CD4-positive, alpha-beta T cell (primary cell): ENCODE data around the gene RASSF8. TPM values are rescaled to one million over a fixed set of nuclear protein-coding genes. Genes with fewer than 3 reads are reported as not detected.
A peak's percentile ranks its signal among the peaks of the same experiment; 100 is the strongest.

Experiments used
- ATAC-seq: fragments of 200-7000 bp; cut with Tn5 transposase; one replicate; pipeline ENCODE4 v1.10.0; 2022; ENCODE audit warnings: mild to moderate bottlenecking; ENCODE audit not compliant: poor library complexity
- CTCF ChIA-PET: fragments of 350-600 bp; sonication (Branson Sonifier 250); formaldehyde crosslinking; loops from one replicate; lab custom pipeline; 2021; ENCODE audit warnings: antibody characterized with exemption, inconsistent platforms; lab: Charles Lee
- POLR2A ChIA-PET: fragments of 350-600 bp; sonication (Branson Sonifier 250); formaldehyde crosslinking; loops from one replicate; lab custom pipeline; 2021; ENCODE audit warnings: antibody characterized with exemption, inconsistent platforms; lab: Charles Lee
- DNase-seq, 14 experiments: peaks; one replicate each; pipeline ENCODE4 v3.0.0-alpha.2; 2013 to 2020; ENCODE audit warnings: mixed read lengths in 2 of 14
- H3K27ac ChIP-seq, 2 donors: one replicate each; pipeline versions ENCODE4 v1.5.1 to v1.7.0; 2013; ENCODE audit warnings: low read length in 2 of 2, low read depth in 1 of 2, mild to moderate bottlenecking in 1 of 2
- H3K27me3 ChIP-seq, 2 experiments: 1 replicate in 1 of 2; 2 replicates in 1 of 2; pipeline versions ENCODE4 v1.6.1 to v1.7.0; 2013; ENCODE audit warnings: low read length in 2 of 2, control low read depth in 1 of 2, mild to moderate bottlenecking in 1 of 2, moderate library complexity in 1 of 2; ENCODE audit not compliant: insufficient read depth in 2 of 2, control insufficient read depth in 1 of 2
- H3K36me3 ChIP-seq: one replicate; pipeline ENCODE4 v1.6.1; 2013; ENCODE audit warnings: low read length, control low read depth; ENCODE audit not compliant: insufficient read depth
- H3K4me1 ChIP-seq: one replicate; pipeline ENCODE4 v1.6.1; 2013; ENCODE audit warnings: low read length, control low read depth; ENCODE audit not compliant: insufficient read depth
- H3K4me3 ChIP-seq: one replicate; pipeline ENCODE4 v1.5.1; 2013; ENCODE audit warnings: mild to moderate bottlenecking, low read length, moderate library complexity
- H3K9me3 ChIP-seq, 2 experiments: 1 replicate in 1 of 2; 2 replicates in 1 of 2; pipeline versions ENCODE4 v1.6.1 to v1.7.0; 2013; ENCODE audit warnings: low read length in 2 of 2, mild to moderate bottlenecking in 2 of 2, control low read depth in 1 of 2, moderate library complexity in 1 of 2; ENCODE audit not compliant: control insufficient read depth in 1 of 2, insufficient read depth in 1 of 2
- H3K27ac Mint-ChIP-seq: one replicate; pipeline ENCODE4 v1.8.0; 2020; ENCODE audit warnings: mixed read lengths
- H3K27me3 Mint-ChIP-seq: one replicate; pipeline ENCODE4 v1.8.0; 2021; ENCODE audit warnings: mixed read lengths
- H3K36me3 Mint-ChIP-seq: one replicate; pipeline ENCODE4 v1.8.0; 2021; ENCODE audit warnings: low read depth, mixed read lengths
- H3K4me1 Mint-ChIP-seq: one replicate; pipeline ENCODE4 v1.8.0; 2021; ENCODE audit warnings: low read depth, mixed read lengths
- H3K4me3 Mint-ChIP-seq: one replicate; pipeline ENCODE4 v1.8.0; 2020; ENCODE audit warnings: mild to moderate bottlenecking, mixed read lengths
- H3K9me3 Mint-ChIP-seq: one replicate; pipeline ENCODE4 v1.8.0; 2020; ENCODE audit warnings: mixed read lengths
- intact Hi-C, 2 experiments: fragments of 100-400 bp; cut with DNase I in 1 of 2; cut with micrococcal nuclease in 1 of 2; formaldehyde crosslinking; loops; one replicate each; pipeline versions ENCODE4 v1.15.1 to v1.9.0; 2023 to 2025; cut with DNase I, micrococcal nuclease
- total RNA-seq, 174 experiments: library from RNA in 2 of 174; stranded (reverse) in 2 of 174; gene quantifications; one replicate each; pipeline ENCODE4 v1.2.3 and lab custom pipeline; 2021 to 2026
- TF ChIP-seq, protein P1 (sequence below): fragments of 200-600 bp; IDR thresholded peaks from one replicate; pipeline ENCODE4 v1.8.0; 2022; ENCODE audit warnings: antibody characterized with exemption, mild to moderate bottlenecking

Gene RASSF8
- total RNA-seq, 2 experiments from 2014 or later, result 0.71 to 1.4 TPM

DNA sequence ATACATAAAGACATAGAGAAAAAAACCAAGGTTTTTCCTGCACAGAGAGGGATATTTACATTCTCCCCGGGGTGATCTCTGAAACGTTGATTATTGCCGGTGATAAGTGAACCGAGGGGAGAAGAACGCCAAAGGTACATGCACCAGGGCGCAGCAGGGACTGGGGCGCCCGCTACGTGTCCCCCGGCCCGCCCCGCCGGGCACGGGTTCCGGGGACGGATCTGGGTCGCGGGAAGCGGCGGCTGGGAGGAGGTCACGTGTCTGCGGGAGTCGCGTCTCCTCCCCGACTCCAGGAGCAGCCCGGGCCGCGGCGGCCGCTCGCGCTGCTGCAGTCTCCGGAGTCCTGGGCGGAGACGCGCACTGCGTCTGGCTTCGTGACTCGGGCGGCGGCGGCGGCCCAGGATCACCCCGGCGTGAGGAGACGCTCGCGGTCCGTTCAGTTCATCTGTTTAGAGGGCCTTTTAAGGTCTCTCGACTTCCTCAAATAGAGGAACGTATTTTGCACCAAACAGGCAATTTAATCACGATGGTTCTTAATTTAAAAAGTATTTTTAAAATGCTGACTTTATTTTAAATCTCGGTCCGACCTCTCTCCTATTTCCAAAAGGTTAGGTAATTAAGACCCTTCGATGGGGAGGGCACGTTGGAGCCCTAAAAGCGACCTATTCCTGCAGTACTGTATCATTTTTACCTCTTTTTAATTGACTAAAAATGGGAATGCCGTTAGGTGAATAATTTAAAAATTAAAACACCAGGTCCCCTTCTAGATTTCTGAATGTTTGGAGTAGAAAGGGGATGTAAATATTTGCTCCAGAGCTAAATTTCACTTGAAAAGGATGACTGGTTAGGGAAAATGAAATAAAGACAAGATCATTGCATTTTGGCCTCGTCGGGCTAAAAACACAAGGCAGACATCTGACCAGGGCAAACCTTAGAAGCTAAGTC, 168.1 kb downstream of the RASSF8 start:
- Mint-ChIP-seq H3K36me3 (no peaks in the 10 kb centered on the region), H3K4me1 (peaks cover 34% of the 10 kb centered on the region), H3K9me3 (no peaks in the 10 kb centered on the region), H3K27me3 (peaks cover 86% of the 10 kb centered on the region), H3K27ac (no peak overlapping the region), H3K4me3 (peak overlapping the region; percentile 79)
- Histone ChIP-seq H3K27ac (no peak overlapping the region), H3K9me3 (peaks cover 0 to 8% of the 10 kb centered on the region in 2 experiments), H3K4me3 (peak overlapping the region; percentile 38), H3K4me1 (peaks cover 44% of the 10 kb centered on the region), H3K27me3 (peaks cover 67 to 81% of the 10 kb centered on the region in 2 experiments), H3K36me3 (no peaks in the 10 kb centered on the region)
- TF ChIP-seq, protein P1, sequence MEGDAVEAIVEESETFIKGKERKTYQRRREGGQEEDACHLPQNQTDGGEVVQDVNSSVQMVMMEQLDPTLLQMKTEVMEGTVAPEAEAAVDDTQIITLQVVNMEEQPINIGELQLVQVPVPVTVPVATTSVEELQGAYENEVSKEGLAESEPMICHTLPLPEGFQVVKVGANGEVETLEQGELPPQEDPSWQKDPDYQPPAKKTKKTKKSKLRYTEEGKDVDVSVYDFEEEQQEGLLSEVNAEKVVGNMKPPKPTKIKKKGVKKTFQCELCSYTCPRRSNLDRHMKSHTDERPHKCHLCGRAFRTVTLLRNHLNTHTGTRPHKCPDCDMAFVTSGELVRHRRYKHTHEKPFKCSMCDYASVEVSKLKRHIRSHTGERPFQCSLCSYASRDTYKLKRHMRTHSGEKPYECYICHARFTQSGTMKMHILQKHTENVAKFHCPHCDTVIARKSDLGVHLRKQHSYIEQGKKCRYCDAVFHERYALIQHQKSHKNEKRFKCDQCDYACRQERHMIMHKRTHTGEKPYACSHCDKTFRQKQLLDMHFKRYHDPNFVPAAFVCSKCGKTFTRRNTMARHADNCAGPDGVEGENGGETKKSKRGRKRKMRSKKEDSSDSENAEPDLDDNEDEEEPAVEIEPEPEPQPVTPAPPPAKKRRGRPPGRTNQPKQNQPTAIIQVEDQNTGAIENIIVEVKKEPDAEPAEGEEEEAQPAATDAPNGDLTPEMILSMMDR, result no peak
- DNase-seq, result peak in 4 of 14 experiments; percentile 4 to 52 (median 32)
- ATAC-seq, result no peak
- intact Hi-C loops, result loop anchor here in 1 of 2 experiments (10.0 kb wide), 1 partner anchor 1178 kb away; no protein-coding TSS in a partner anchor
- ChIA-PET CTCF (no interaction called here), POLR2A (no interaction called here)

DNA sequence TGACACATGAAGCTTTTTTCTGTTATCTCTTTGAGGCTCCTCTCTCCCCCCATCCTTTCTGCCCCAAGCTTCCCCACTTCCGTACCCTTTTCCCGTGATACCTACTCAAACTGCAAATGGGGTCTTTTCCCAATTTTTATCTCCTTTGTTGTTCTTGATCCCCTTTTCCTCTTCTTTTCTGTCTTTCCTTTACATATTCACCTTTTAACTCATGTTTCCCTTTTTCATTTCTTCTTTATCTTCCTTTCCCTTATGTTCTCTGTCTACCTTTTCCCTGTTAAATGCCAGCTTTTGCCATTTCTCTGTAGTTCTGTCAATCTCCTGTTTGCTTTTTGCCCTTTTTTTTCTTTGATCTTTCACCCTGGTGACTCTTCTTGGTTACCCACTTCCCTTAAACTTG, 168.9 kb downstream of the RASSF8 start:
- Mint-ChIP-seq H3K4me3 (peak overlapping the region; percentile 21), H3K27ac (no peak overlapping the region), H3K4me1 (peaks cover 31% of the 10 kb centered on the region), H3K9me3 (no peaks in the 10 kb centered on the region), H3K36me3 (no peaks in the 10 kb centered on the region), H3K27me3 (peaks cover 85% of the 10 kb centered on the region)
- H3K27me3 ChIP-seq, result peaks cover 68 to 76% of the 10 kb centered on the region in 2 experiments
- DNase-seq (no peak), ATAC-seq (no peak)
- POLR2A ChIA-PET, result no interaction called here
- no peaks in the 10 kb centered on the region for H3K36me3 ChIP-seq
- CTCF ChIA-PET, result no interaction called here
- peaks cover 0 to 8% of the 10 kb centered on the region in 2 experiments for H3K9me3 ChIP-seq
- no peak overlapping the region for H3K4me3 ChIP-seq
- peaks cover 40% of the 10 kb centered on the region for H3K4me1 ChIP-seq
- intact Hi-C loops, result loop anchor here in 1 of 2 experiments (10.0 kb wide), 1 partner anchor 1177 kb away; no protein-coding TSS in a partner anchor
- TF ChIP-seq, protein P1, result no peak
- H3K27ac ChIP-seq, result no peak overlapping the region

DNA sequence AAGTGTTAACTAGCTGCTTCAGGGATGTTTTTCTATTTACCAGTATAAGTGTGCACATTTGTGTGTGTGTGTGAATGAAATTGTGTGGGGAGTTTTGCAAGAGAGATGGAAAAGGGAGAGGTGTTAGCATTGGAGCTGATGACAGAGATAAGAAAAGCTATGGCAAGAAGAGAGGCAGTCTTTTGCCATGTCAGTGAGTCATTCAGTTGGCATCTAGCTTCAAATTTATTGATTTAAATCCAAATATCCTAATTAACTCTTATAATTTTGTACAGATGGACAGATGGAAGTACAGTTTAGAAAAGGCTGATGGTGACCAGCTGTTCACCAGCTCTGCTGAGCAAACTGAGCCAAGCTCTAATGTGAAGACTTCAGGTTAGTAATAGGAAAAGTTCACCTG, 169.7 kb downstream of the RASSF8 start:
- no peak overlapping the region for H3K27ac Mint-ChIP-seq
- peaks cover 0 to 4% of the 10 kb centered on the region in 2 experiments for H3K9me3 ChIP-seq
- no peak overlapping the region for H3K27ac ChIP-seq
- H3K27me3 Mint-ChIP-seq, result peaks cover 88% of the 10 kb centered on the region
- intact Hi-C loops, result loop anchor here in 1 of 2 experiments (10.0 kb wide), 1 partner anchor 1177 kb away; no protein-coding TSS in a partner anchor
- ChIA-PET CTCF (no interaction called here), POLR2A (interaction anchor here (0.6 kb wide), 1 partner anchor 928 kb away, joined by 5 read pairs; no protein-coding TSS in a partner anchor)
- H3K36me3 Mint-ChIP-seq, result no peaks in the 10 kb centered on the region
- DNase-seq (no peak), ATAC-seq (no peak)
- H3K27me3 ChIP-seq, result peaks cover 63 to 75% of the 10 kb centered on the region in 2 experiments
- no peak overlapping the region for H3K4me3 ChIP-seq
- peaks cover 27% of the 10 kb centered on the region for H3K4me1 Mint-ChIP-seq
- H3K4me3 Mint-ChIP-seq, result no peak overlapping the region
- no peaks in the 10 kb centered on the region for H3K9me3 Mint-ChIP-seq
- TF ChIP-seq, protein P1, result no peak
- no peaks in the 10 kb centered on the region for H3K36me3 ChIP-seq
- peaks cover 33% of the 10 kb centered on the region for H3K4me1 ChIP-seq

Other genes with a start within 250 kb of the RASSF8 start
- gene BHLHE41, start 166.4 kb downstream of the RASSF8 start, total RNA-seq, result not detected
- gene SSPN, start 236.9 kb downstream of the RASSF8 start, total RNA-seq, result not detected